ENCODE data around the gene ZNF354C.

The ZNF354C gene

DNA sequence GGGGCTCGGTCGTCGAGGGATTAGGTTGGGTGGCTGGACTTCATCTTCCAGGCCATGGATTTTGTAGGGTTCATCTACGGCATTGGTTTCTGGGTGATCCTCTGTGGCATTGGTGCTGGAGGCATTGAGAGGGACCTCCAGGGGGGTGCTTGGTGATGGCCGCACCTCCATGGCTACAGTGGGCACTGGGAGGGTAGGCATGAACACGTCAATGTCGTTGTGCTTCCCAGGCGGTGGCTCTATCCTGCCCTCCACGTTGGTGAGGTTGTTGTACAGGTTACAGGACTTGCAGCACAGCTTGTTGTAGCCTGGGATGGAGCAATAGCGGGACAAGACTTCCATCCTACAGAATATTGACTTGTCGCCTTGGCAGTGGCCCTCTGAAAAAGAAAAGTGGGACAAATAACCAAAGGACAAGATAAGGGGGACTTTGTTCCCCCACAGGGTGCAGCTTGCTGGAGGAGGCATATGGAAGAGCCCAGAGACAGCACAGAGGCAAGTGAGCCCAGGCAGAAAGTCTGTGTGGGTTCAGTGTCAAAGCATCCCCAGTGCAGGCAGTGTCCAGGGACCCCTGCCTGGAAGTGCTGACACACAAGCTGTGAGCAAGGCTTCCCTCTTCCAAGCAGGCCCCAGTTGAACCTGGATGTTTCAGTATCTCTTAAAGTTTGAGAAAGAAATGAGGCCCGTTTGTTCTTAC is 53.9 kb downstream of the ZNF354C start:
- no peak for DNase-seq (ENCODE audit: low read depth)

DNA sequence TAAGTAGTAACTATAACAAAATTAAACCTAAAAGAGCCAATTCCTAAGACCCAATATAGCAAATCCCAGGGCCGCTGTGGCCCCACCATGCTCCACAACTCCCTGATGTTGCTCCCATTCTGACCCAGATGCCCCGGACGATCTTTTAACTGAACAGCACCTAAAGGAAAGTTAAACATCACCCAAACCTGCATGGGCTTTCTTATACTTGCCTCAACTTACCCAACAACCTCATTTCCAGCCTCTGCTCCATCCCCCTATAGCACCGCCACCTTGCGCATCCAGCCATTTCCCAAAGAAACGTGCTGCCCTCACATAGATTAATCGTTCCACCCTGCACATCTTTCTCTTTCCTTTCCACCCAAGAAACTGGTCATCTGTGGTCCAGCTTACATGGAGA is 54.6 kb downstream of the ZNF354C start:
- DNase-seq (ENCODE audit: low read depth) = no peak

DNA sequence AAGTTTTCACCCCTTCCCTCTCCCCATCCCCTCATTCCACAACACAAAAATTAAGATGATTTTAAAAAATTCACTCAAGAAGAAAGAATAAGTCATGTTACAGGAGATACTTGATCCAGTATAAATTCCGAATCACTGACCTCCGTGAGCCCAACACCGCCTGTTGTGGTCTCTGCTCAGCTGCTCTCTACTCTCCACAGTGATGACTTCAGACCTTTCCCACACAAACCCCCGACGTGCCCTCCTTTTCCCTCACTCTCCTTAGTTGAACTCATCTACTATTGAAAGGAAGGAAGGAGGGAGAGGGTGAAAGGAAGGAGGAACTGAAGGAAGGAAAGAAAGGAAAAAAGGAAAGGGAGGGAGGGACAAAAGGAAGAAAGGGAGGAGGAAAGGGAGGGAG is 55.1 kb downstream of the ZNF354C start:
- DNase-seq (ENCODE audit: low read depth) = no peak

GRCh38 chr5:179115845-179116524 is 55.8 kb downstream of the ZNF354C start:
- DNase-seq (ENCODE audit: low read depth) = no peak

DNA sequence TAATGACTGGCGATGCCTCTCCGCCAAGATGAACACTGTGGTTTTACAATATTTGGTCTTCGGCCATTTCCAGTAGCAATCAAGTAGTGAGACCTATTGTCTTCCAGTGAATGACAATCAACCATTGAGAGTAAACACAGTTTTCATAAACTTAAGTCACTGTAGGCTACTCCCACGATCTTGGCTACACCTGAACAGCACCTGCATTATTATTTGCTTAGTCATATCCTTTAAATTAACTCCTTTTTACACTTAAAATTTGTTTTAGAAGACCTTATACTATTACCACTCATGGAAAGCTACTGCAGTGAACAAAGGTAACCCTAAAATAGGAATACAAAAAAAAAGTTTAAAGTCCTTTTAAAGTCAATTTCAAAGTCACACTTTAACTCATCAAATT is 58.2 kb downstream of the ZNF354C start:
- no peak for DNase-seq (ENCODE audit: low read depth)

GRCh38 chr5:179118756-179119414 is 58.7 kb downstream of the ZNF354C start:
- DNase-seq (ENCODE audit: low read depth) = no peak

DNA sequence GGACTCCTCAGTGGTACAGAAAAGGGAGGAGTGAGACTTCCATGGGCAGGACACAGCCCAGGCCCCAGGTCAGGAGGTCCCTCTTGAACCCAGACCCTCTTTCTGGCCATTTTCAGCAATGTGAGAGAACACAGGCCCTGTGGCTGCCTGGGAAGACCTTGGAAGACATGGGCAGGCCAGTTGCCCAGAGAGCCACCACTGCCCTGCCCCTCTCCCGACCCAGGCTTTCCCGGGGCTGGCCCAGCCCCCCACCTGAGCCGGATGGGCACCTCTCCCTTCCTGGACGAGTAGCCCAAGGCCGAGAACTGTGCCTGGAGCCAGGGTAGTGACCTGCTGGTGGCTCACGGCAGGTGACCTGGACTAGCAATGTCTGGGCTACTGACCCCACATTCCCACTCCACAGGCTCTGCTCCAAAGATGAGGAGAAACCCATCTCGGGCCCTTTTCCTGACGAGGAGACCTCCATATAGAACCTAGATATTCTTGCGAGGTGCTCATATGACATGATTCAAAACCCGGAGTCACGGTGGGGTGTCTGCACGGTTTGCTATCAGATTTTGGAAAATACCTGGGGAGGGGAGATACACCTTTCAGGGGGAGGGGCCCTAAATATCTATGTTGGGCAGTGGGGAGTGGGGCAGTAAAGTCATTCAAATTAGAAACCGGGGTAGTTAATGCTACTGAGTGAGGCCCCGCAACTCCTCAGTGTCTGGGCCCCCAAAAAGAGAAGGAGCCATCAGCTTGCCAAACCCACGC is 59.4 kb downstream of the ZNF354C start:
- no peak for DNase-seq (ENCODE audit: low read depth)

DNA sequence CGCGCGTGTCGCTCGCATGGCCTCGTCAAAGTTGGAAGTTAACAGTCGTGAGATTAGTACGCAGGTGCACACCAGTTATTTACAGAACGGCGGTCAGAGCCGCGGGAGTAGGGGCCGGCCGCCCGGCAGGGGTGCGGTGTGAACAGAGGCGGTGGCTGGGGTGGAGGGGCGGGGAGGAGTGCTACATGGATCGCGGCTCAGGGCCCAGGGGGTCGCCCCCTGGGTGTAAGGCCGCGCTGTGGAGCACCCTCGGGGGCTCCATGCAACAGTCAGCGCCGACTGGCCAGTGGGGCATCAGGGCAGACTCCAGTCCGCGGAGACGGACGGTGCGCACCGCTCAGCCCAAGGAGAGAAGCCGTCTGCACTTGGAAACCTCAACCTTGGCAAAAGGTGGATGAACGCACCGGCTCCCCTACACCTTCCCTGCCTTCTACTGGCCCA is 60.3 kb downstream of the ZNF354C start:
- DNase-seq (ENCODE audit: low read depth) = no peak

DNA sequence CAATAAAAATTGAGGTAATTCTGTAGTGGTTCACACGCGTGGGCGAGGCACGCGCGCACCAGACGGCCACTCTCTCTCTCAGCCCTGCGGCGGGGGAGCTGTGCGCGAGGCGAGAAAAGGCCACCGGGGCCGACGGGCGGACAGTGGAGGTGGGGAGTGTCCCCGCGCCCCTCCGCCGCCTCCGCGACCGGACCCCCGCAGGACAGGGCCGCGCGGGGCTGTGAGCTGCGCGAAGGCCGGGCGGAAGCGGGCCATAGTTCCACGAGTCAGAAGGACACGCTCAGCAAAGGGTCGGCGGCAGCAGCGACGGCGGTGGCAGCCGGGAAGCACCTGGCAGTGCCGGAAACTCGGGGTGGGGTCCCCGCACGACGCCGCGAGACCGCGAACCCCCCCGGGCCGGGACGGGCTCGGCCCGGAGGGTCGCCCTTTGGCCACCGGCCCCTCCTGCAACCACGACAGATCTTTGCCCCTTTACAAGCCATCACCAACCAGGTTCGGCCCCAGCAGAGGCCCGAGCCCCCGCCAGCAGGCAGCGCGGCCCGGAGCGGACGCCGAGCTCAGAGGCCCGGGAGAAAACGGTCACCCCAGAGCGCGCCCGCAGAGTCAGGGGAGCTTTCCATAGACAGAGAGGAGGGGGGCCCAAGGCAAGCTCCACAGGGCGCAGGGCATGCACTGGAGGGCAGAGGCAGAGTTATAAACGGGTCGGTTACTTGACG is 60.9 kb downstream of the ZNF354C start:
- no peak for DNase-seq (ENCODE audit: low read depth)

GRCh38 chr5:179121667-179122111 is 61.5 kb downstream of the ZNF354C start:
- DNase-seq (ENCODE audit: low read depth) = no peak

DNA sequence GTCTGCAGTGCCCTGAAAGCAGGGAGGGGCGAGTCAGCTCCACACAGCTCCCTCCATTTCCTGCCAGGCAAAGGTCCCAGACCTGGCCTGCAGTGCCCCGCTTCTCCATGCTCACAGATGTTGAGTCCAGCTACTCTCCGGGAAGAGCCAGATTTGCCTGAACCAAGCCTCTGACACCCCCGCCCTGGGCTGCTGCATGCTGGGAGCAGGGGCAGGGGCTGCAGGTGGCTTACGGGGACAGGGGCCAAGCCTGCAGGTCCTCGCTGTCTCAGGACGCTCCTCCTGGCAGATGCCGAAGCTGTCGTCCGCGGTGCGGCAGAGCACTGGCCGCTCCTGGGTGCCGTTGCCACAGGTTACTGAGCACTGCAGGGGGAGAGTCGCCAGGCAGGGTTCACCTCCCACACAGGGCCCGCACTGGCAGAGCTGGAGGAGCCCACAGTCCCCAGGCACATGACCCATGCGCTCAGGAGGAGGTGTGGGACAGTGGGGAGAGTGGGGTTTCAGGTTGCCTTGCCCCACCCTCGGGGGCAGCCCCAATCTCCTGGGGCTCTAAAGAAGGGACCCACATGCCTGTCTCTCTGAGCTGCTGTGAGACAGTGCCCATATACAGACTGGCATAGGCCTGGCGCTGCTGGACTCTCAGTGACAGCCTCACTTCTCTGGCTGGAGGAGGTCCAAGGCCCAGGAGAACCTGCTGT is 62.4 kb downstream of the ZNF354C start:
- DNase-seq (ENCODE audit: low read depth) = no peak

GRCh38 chr5:179123109-179123426 is 62.9 kb downstream of the ZNF354C start:
- DNase-seq (ENCODE audit: low read depth) = no peak

- DNase-seq (ENCODE audit: low read depth) = no peak
Observed at GRCh38 chr5:179123491-179124272, 63.5 kb downstream of the ZNF354C start.

DNA sequence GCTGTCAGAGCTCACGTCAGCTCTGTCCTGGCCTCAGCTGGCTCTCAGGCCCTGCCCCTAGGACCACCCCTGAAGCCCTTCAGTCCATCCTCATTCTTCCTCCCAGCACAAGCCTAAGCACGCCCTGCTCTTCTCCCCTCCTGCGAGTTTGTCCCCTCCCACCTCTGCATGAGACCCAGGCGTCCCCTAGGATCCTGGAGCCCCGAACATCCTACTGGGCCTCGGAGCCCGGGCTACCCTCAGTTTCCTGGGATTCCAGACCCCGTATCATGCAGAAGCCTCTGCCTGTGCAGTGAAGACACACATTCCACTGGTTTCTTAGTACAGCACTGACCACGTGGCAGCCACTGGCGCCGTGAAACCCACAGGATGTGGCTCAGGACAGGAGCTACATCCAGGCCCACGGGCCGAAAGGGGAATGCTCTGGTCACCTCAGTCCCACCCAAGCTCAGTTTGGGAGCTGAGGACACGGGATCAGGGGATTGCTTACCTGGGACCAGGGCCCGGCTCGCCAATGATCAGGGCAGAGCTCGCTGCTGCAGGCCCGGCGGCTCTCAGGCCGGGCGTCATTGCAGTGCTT is 64.2 kb downstream of the ZNF354C start:
- no peak for DNase-seq (ENCODE audit: low read depth)

GRCh38 chr5:179124853-179125788 is 64.9 kb downstream of the ZNF354C start:
- DNase-seq (ENCODE audit: low read depth) = no peak

DNA sequence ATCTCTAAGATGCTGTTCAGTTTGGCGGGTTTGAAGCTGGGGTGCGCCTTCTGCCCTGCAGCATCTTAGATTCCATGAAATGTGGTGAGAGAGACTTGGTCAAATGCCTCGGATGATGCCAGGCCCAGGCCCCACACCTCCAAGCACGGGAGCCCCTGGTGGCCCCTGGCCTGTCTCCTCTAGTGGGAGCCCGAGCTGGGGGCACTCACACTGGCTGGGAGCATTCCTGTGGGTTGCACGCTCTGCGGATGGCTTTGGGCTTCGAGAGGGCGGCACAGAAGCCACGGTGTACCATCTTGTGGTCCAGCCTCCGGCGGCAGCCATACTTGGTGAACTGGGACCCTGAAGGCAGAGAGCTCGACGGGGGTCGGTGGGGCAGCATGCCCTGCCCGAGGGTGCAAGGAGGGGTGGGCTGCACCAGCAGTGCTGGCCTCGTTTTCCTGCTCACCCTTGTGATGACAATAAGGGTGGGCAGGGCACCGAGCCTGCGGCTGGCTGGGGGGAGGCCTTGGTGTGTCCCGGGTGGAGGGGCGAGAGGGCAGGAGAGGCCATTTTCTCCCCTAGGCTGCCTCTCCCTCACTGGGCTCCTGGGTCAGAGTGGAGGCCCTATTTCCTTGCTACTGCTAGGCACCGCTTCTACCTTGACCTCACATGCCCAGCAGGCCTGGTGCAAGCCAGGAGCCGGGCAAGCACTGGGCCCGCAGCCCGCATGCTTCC is 65.8 kb downstream of the ZNF354C start:
- no peak for DNase-seq (ENCODE audit: low read depth)

DNA sequence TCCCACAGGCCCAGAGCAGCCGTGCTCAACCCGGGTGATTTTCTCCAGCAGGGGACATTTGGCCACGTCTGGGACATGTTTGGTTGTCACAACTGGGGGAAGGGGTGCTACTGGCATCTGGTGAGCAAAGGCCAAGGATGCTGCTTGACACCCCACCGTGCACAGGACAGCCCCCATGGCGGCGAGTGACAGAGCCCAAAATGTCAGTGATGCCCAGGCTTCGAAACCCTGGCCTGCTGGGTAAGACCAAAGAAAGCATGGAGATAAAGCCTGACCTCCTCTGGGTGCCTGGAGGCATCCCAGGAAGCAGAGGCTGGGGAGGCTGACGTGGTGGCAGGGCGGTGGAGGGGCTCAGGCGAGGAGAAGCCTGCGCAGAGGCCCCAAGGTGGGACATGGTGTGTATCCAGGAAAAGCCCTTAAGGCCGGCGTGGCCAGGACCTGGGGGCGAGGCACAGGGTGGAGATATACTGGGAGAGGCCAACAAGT is 66.4 kb downstream of the ZNF354C start:
- DNase-seq (ENCODE audit: low read depth) = no peak

Data from stimulated activated CD8-positive, alpha-beta memory T cell treated with anti-CD3 and anti-CD28 coated beads, Interleukin-15, amount 100 ng/mL, for 24 hours (primary cell).